H9 (cell line): ENCODE results near the gene TTC28. TPM values are rescaled to one million over a fixed set of nuclear protein-coding genes. Genes with fewer than 3 reads are reported as not detected.

Experiments used
- DNase-seq: peaks from one replicate; pipeline ENCODE4 v3.0.0-alpha.2; 2017
- H2AFZ ChIP-seq: one replicate; pipeline ENCODE4 v1.6.1; 2013; ENCODE audit warnings: mild to moderate bottlenecking, low read length, control low read depth, moderate library complexity
- H2AK5ac ChIP-seq: 2 replicates; pipeline ENCODE4 v1.6.1; 2013; ENCODE audit warnings: low read length, control low read depth, mixed read lengths; ENCODE audit not compliant: insufficient read length
- H2BK120ac ChIP-seq: one replicate; pipeline ENCODE4 v1.6.1; 2013; ENCODE audit warnings: low read depth, mild to moderate bottlenecking, low read length, control low read depth, inconsistent platforms; ENCODE audit not compliant: poor library complexity, severe bottlenecking
- H2BK12ac ChIP-seq: 2 replicates; pipeline ENCODE4 v1.6.1; 2013; ENCODE audit warnings: low read length, control low read depth, mixed read lengths, low read depth; ENCODE audit not compliant: insufficient read length
- H2BK15ac ChIP-seq: 2 replicates; pipeline ENCODE4 v1.6.1; 2013; ENCODE audit warnings: low read depth, low read length, control low read depth
- H2BK20ac ChIP-seq: one replicate; pipeline ENCODE4 v1.6.1; 2013; ENCODE audit warnings: low read depth, mild to moderate bottlenecking, low read length, control low read depth, inconsistent platforms; ENCODE audit not compliant: poor library complexity, severe bottlenecking
- H2BK5ac ChIP-seq: 2 replicates; pipeline ENCODE4 v1.6.1; 2013; ENCODE audit warnings: low read length, control low read depth, mixed read lengths; ENCODE audit not compliant: insufficient read length
- H3K14ac ChIP-seq: 2 replicates; pipeline ENCODE4 v1.6.1; 2013; ENCODE audit warnings: low read length, control low read depth; ENCODE audit not compliant: insufficient read depth
- H3K18ac ChIP-seq: 2 replicates; pipeline ENCODE4 v1.6.1; 2013; ENCODE audit warnings: low read depth, mild to moderate bottlenecking, mixed read lengths, low read length, control low read depth; ENCODE audit not compliant: insufficient read length
- H3K23ac ChIP-seq: 2 replicates; pipeline ENCODE4 v1.6.1; 2013; ENCODE audit warnings: low read length, control low read depth, mixed read lengths, low read depth; ENCODE audit not compliant: insufficient read length
- H3K23me2 ChIP-seq: 2 replicates; pipeline ENCODE4 v1.6.1; 2013; ENCODE audit warnings: low read depth, mild to moderate bottlenecking, mixed read lengths, low read length, control low read depth; ENCODE audit not compliant: insufficient read length, poor library complexity, severe bottlenecking
- H3K27ac ChIP-seq: 2 replicates; pipeline ENCODE4 v1.5.1; 2013; ENCODE audit warnings: low read length, control low read depth, mixed read lengths, low read depth; ENCODE audit not compliant: insufficient read length
- H3K27me3 ChIP-seq: 2 replicates; pipeline ENCODE4 v1.6.1; 2013; ENCODE audit warnings: low read length, control low read depth, inconsistent platforms; ENCODE audit not compliant: insufficient read depth
- H3K4ac ChIP-seq: 2 replicates; pipeline ENCODE4 v1.6.1; 2013; ENCODE audit warnings: low read depth, mild to moderate bottlenecking, control low read depth, inconsistent platforms, low read length, moderate library complexity
- H3K4me1 ChIP-seq: 2 replicates; pipeline ENCODE4 v1.6.1; 2013; ENCODE audit warnings: low read length, control low read depth, inconsistent platforms; ENCODE audit not compliant: insufficient read depth
- H3K4me2 ChIP-seq: 2 replicates; pipeline ENCODE4 v1.6.1; 2013; ENCODE audit warnings: low read length, control low read depth, mixed read lengths; ENCODE audit not compliant: insufficient read length, insufficient read depth
- H3K56ac ChIP-seq: 2 replicates; pipeline ENCODE4 v1.6.1; 2013; ENCODE audit warnings: low read depth, mild to moderate bottlenecking, mixed read lengths, low read length, control low read depth; ENCODE audit not compliant: insufficient read length
- H3K79me1 ChIP-seq: 2 replicates; pipeline ENCODE4 v1.6.1; 2013; ENCODE audit warnings: low read depth, mild to moderate bottlenecking, moderate library complexity, low read length, control low read depth, inconsistent platforms; ENCODE audit not compliant: insufficient read depth, poor library complexity, severe bottlenecking
- H3K79me2 ChIP-seq: 2 replicates; pipeline ENCODE4 v1.6.1; 2013; ENCODE audit warnings: low read length, control low read depth, inconsistent platforms; ENCODE audit not compliant: insufficient read depth
- H3K9ac ChIP-seq: 2 replicates; pipeline ENCODE4 v1.6.1; 2013; ENCODE audit warnings: low read length, control low read depth, mixed read lengths; ENCODE audit not compliant: insufficient read length; ENCODE audit errors: extremely low read depth
- H3K9me3 ChIP-seq: one replicate; pipeline ENCODE4 v1.6.1; 2013; ENCODE audit warnings: low read depth, low read length, inconsistent platforms; ENCODE audit not compliant: control insufficient read depth
- H3T11ph ChIP-seq: one replicate; pipeline ENCODE4 v1.6.1; 2013; ENCODE audit warnings: mild to moderate bottlenecking, low read length, control low read depth, inconsistent platforms
- H4K20me1 ChIP-seq: one replicate; pipeline ENCODE4 v1.6.1; 2013; ENCODE audit not compliant: control insufficient read depth, insufficient read length, insufficient read depth
- H4K5ac ChIP-seq: 2 replicates; pipeline ENCODE4 v1.6.1; 2013; ENCODE audit warnings: low read depth, mild to moderate bottlenecking, mixed read lengths, low read length, control low read depth; ENCODE audit not compliant: insufficient read length
- H4K8ac ChIP-seq: replicated peaks from 2 replicates; pipeline ENCODE4 v1.6.1; 2013; ENCODE audit warnings: low read length, control low read depth, mixed read lengths, low read depth; ENCODE audit not compliant: insufficient read length
- H4K91ac ChIP-seq: 2 replicates; pipeline ENCODE4 v1.6.1; 2013; ENCODE audit warnings: low read depth, mild to moderate bottlenecking, moderate library complexity, mixed read lengths, low read length, control low read depth; ENCODE audit not compliant: insufficient read length
- H3K27ac Mint-ChIP-seq, 3 experiments: 2 replicates in 2 of 3; 3 replicates in 1 of 3; pipeline ENCODE4 v1.8.0; 2020 to 2021; ENCODE audit warnings: mixed read lengths in 3 of 3, mild to moderate bottlenecking in 1 of 3, moderate library complexity in 1 of 3
- H3K27me3 Mint-ChIP-seq: 2 replicates; pipeline ENCODE4 v1.8.0; 2021; ENCODE audit warnings: low read depth, mild to moderate bottlenecking, moderate library complexity, mixed read lengths
- H3K36me3 Mint-ChIP-seq, 3 experiments: 2 replicates in 2 of 3; 3 replicates in 1 of 3; pipeline ENCODE4 v1.8.0; 2020 to 2021; ENCODE audit warnings: low read depth in 3 of 3, mixed read lengths in 3 of 3; ENCODE audit not compliant: insufficient read depth in 1 of 3
- H3K4me1 Mint-ChIP-seq, 2 experiments: 2 replicates each; pipeline ENCODE4 v1.8.0; 2020; ENCODE audit warnings: mixed read lengths in 2 of 2
- H3K4me3 Mint-ChIP-seq, 2 experiments: 2 replicates in 1 of 2; 3 replicates in 1 of 2; pipeline ENCODE4 v1.8.0; 2020 to 2021; ENCODE audit warnings: mild to moderate bottlenecking in 2 of 2, mixed read lengths in 2 of 2, moderate library complexity in 1 of 2
- H3K9me3 Mint-ChIP-seq, 2 experiments: 2 replicates in 1 of 2; 3 replicates in 1 of 2; pipeline ENCODE4 v1.8.0; 2020; ENCODE audit warnings: mild to moderate bottlenecking in 2 of 2, mixed read lengths in 2 of 2, moderate library complexity in 1 of 2
- WGBS: extraction: QIAGEN DNeasy Blood & Tissue Kit; methylation state at CpG from one replicate; pipeline ENCODE4 v1.1.7; 2013; ENCODE audit warnings: missing lambda C conversion rate, low lambda C conversion rate, mixed read lengths; ENCODE audit not compliant: insufficient read length; ENCODE audit errors: extremely low coverage; 5-methylcytosine and 5-hydroxymethylcytosine counted together
- total RNA-seq: library from RNA; stranded (reverse); gene quantifications from 2 replicates; pipeline ENCODE4 v1.2.1, GENCODE V29; 2021
- TF ChIP-seq, protein P1 (sequence below): fragments of 200-600 bp; sonication (generic); conservative IDR thresholded peaks from 3 replicates; pipeline ENCODE4 v1.8.0; 2021; ENCODE audit warnings: antibody characterized with exemption, mild to moderate bottlenecking

TTC28 gene
- total RNA-seq, 1 experiment from 2014 or later: 13.6 TPM

DNA sequence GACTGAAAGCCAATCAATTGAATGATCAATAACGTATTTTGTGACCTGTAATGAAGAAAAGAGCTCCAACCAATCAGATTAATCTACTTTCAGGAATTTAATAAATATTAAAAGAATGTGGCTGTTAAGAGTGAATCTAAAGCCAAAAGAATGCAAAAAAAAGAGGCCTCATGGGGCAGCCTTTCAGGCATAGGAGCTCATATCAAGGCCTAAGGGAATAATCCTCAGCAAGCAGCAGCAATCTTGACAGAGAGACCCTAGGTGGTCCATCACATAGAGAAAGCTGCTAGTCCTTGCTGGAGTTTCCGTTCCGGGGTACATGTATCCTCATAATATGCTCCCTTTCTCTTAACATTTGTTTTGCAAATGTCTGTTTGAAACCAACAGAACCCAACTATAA is 447.4 kb downstream of the TTC28 start:
- H2AK5ac ChIP-seq: no peak overlapping the region
- H2BK20ac ChIP-seq: no peak overlapping the region
- H3K4me2 ChIP-seq: no peak overlapping the region
- no peak overlapping the region for H3K56ac ChIP-seq
- H3K79me1 ChIP-seq: no peaks in the 10 kb centered on the region
- H2BK120ac ChIP-seq: no peak overlapping the region
- H2AFZ ChIP-seq: no peak overlapping the region
- H4K91ac ChIP-seq: no peak overlapping the region
- no peak overlapping the region for H2BK5ac ChIP-seq
- H3K9ac ChIP-seq: no peak overlapping the region
- H2BK12ac ChIP-seq: no peak overlapping the region
- H3K23me2 ChIP-seq: no peaks in the 10 kb centered on the region
- H3K23ac ChIP-seq: no peak overlapping the region
- no CpG with 5 or more reads among the region's 3 CpGs for WGBS
- H4K5ac ChIP-seq: no peak overlapping the region
- H3K18ac ChIP-seq: no peak overlapping the region
- no peaks in the 10 kb centered on the region for H3K36me3 Mint-ChIP-seq
- no peak overlapping the region for H3K4ac ChIP-seq
- no peaks in the 10 kb centered on the region for H3K27me3 ChIP-seq
- peaks cover 4% of the 10 kb centered on the region for H3K27me3 Mint-ChIP-seq
- no peaks in the 10 kb centered on the region for H3K9me3 ChIP-seq
- no peak for DNase-seq
- peaks cover 20 to 28% of the 10 kb centered on the region in 2 experiments for H3K4me1 Mint-ChIP-seq
- peaks cover 3% of the 10 kb centered on the region; the same call in 1 of the 2 replicates for H3K4me1 ChIP-seq
- no peak overlapping the region for H3K14ac ChIP-seq
- H4K8ac ChIP-seq: no peak overlapping the region
- H3K9me3 Mint-ChIP-seq: no peaks in the 10 kb centered on the region
- no peak overlapping the region for H3T11ph ChIP-seq
- no peak overlapping the region for H3K27ac ChIP-seq
- H3K4me3 Mint-ChIP-seq: no peak overlapping the region
- H2BK15ac ChIP-seq: no peak overlapping the region
- H3K79me2 ChIP-seq: no peaks in the 10 kb centered on the region
- peak overlapping the region in 2 of 3 experiments; percentile 78 to 80; a peak in 2 of 7 replicates for H3K27ac Mint-ChIP-seq
- TF ChIP-seq, protein P1, sequence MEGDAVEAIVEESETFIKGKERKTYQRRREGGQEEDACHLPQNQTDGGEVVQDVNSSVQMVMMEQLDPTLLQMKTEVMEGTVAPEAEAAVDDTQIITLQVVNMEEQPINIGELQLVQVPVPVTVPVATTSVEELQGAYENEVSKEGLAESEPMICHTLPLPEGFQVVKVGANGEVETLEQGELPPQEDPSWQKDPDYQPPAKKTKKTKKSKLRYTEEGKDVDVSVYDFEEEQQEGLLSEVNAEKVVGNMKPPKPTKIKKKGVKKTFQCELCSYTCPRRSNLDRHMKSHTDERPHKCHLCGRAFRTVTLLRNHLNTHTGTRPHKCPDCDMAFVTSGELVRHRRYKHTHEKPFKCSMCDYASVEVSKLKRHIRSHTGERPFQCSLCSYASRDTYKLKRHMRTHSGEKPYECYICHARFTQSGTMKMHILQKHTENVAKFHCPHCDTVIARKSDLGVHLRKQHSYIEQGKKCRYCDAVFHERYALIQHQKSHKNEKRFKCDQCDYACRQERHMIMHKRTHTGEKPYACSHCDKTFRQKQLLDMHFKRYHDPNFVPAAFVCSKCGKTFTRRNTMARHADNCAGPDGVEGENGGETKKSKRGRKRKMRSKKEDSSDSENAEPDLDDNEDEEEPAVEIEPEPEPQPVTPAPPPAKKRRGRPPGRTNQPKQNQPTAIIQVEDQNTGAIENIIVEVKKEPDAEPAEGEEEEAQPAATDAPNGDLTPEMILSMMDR: no peak
- H4K20me1 ChIP-seq: no peaks in the 10 kb centered on the region
